Spleen (tissue), 11 donors: ENCODE measurements around the gene DNAL4. TPM values are rescaled to one million over a fixed set of nuclear protein-coding genes. Genes with fewer than 3 reads are reported as not detected.
A peak's percentile ranks its signal among the peaks of the same experiment; 100 is the strongest.

Source experiments
- DNase-seq: peaks from one replicate; pipeline ENCODE4 v3.0.0-alpha.2; 2020
- H3K27ac ChIP-seq, 8 donors: fragments of 200-600 bp; sonication (generic) in 7 of 8; 1 replicate in 4 of 8; 2 replicates in 4 of 8; pipeline versions ENCODE4 v1.5.0 to v1.8.0; 2016 to 2021; ENCODE audit warnings: inconsistent platforms in 4 of 8, mild to moderate bottlenecking in 4 of 8, moderate library complexity in 1 of 8
- H3K27me3 ChIP-seq, 7 donors: fragments of 200-600 bp; sonication (generic) in 6 of 7; replicated peaks in 1 of 7; 1 replicate in 4 of 7; 2 replicates in 3 of 7; pipeline versions ENCODE4 v1.5.0 to v1.8.0; 2016 to 2021; ENCODE audit warnings: inconsistent platforms in 3 of 7, mild to moderate bottlenecking in 1 of 7
- H3K36me3 ChIP-seq, 6 donors: fragments of 200-600 bp; sonication (generic) in 5 of 6; 1 replicate in 4 of 6; 2 replicates in 2 of 6; pipeline versions ENCODE4 v1.5.0 to v1.8.0; 2016 to 2021; ENCODE audit warnings: inconsistent platforms in 2 of 6
- H3K4me1 ChIP-seq, 6 donors: fragments of 200-600 bp; sonication (generic) in 5 of 6; 1 replicate in 3 of 6; 2 replicates in 3 of 6; pipeline versions ENCODE4 v1.5.0 to v1.8.0; 2016 to 2021; ENCODE audit warnings: inconsistent platforms in 3 of 6
- H3K4me3 ChIP-seq, 8 donors: fragments of 200-600 bp; sonication (generic) in 7 of 8; 1 replicate in 4 of 8; 2 replicates in 4 of 8; pipeline versions ENCODE4 v1.5.0 to v1.8.0; 2016 to 2021; ENCODE audit warnings: inconsistent platforms in 4 of 8, mild to moderate bottlenecking in 4 of 8, moderate library complexity in 2 of 8
- H3K9me3 ChIP-seq, 8 donors: fragments of 200-600 bp; sonication (generic) in 7 of 8; 1 replicate in 4 of 8; 2 replicates in 4 of 8; pipeline versions ENCODE4 v1.5.0 to v1.8.0; 2016 to 2021; ENCODE audit warnings: inconsistent platforms in 4 of 8
- POLR2A ChIP-seq, 3 donors: fragments of 450-650 bp; IDR thresholded peaks; one replicate each; pipeline ENCODE4 v1.5.1; 2017; ENCODE audit warnings: antibody characterized with exemption in 3 of 3, mild to moderate bottlenecking in 1 of 3
- POLR2AphosphoS5 ChIP-seq, 3 donors: sonication (generic); formaldehyde crosslinking; IDR thresholded peaks; one replicate each; pipeline ENCODE4 v1.5.1; 2017; ENCODE audit warnings: antibody characterized with exemption in 3 of 3
- WGBS, 5 donors: extraction: QIAGEN DNeasy Blood & Tissue Kit in 3 of 5; methylation state at CpG; one replicate each; pipeline versions ENCODE4 v1.1.5 to v1.1.7; 2013 to 2018; 5-methylcytosine and 5-hydroxymethylcytosine counted together
- intact Hi-C: fragments of 100-400 bp; cut with DNase I; formaldehyde crosslinking; loops from one replicate; pipeline ENCODE4 v1.15.0; 2023; ENCODE audit warnings: low total_unique reads
- polyA plus RNA-seq, 3 donors: library from polyadenylated mRNA; stranded (reverse); fragments of 200-250 nt; gene quantifications; one replicate each; pipeline ENCODE4 v1.2.1, GENCODE V29; 2013
- total RNA-seq, 7 donors: library from RNA; depleted of rRNA in 3 of 7; stranded (reverse); fragments of >200 nt in 3 of 7; fragmentation: NEBNext Ultra II Directional in 4 of 7; extraction: Animal tissue kit (Norgen Biotek cat#: 25700) in 4 of 7; gene quantifications; one replicate each; pipeline versions ENCODE4 v1.1.0 to v1.2.1, GENCODE V29; 2016 to 2021
- TF ChIP-seq, protein P1 (sequence below), 11 experiments: fragments of 200-600 bp in 7 of 11; fragments of 450-650 bp in 4 of 11; sonication (generic) in 4 of 11; IDR thresholded peaks in 8 of 11; conservative IDR thresholded peaks in 3 of 11; 1 replicate in 7 of 11; 2 replicates in 4 of 11; pipeline versions ENCODE4 v1.4.0 to v1.8.0; 2016 to 2021; ENCODE audit warnings: antibody characterized with exemption in 11 of 11, inconsistent platforms in 4 of 11, mild to moderate bottlenecking in 1 of 11
- donor health status: healthy with polysubstance abuse.
- donor health status: DM: no; HTN: no; CAD: no; lungs with moderate emphysema.
- donor health status: DM: no; HTN: no; CAD: no.
- donor health status: Bipolar disorder and iron deficiency.
- donor health status: healthy.
- donor health status: DM: no; HTN: no; CAD: no.
- donor health status: DM: yes; HTN: yes; CAD: no.

DNAL4 gene
- total and polyA plus RNA-seq, 10 donors, result 8.6 to 17.6 (median 12.5) TPM

DNA sequence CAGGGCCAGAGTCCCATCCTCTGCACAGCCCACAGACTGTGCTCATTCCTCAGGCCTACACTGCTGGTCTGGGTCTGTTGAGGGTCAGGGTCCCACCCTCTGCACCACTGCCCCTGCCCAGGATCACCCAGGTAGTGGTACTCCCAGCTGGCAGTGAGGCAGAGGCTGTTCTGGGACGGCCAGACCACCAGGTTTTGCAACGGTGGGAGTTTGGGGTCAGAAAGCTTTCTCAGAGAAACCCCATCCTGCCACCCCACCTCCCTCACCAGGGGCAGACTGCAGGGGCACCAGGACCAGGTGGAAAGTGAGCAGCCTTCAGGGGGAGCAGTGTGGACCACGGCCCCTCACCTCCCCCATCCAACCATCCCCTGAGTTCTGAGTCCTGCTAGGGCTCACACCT is 39.1 kb upstream of the DNAL4 start:
- peaks cover 0 to 3% (median 0%) of the 10 kb centered on the region in 8 donors for H3K9me3 ChIP-seq
- 75 to 94% (median 79%) methylated on average over 2 to 3 of the region's 3 CpGs for WGBS, 5 donors
- intact Hi-C loops, result no loop called here
- no peak overlapping the region for H3K27ac ChIP-seq
- no peaks in the 10 kb centered on the region for H3K4me1 ChIP-seq
- no peaks in the 10 kb centered on the region for H3K36me3 ChIP-seq
- peaks cover 0 to 28% (median 0%) of the 10 kb centered on the region in 7 donors for H3K27me3 ChIP-seq
- no peak overlapping the region for H3K4me3 ChIP-seq
- TF ChIP-seq POLR2A (IDR thresholded peaks at IDR 0.05) (no peak), POLR2AphosphoS5 (IDR thresholded peaks at IDR 0.05) (no peak)
- TF ChIP-seq, protein P1, sequence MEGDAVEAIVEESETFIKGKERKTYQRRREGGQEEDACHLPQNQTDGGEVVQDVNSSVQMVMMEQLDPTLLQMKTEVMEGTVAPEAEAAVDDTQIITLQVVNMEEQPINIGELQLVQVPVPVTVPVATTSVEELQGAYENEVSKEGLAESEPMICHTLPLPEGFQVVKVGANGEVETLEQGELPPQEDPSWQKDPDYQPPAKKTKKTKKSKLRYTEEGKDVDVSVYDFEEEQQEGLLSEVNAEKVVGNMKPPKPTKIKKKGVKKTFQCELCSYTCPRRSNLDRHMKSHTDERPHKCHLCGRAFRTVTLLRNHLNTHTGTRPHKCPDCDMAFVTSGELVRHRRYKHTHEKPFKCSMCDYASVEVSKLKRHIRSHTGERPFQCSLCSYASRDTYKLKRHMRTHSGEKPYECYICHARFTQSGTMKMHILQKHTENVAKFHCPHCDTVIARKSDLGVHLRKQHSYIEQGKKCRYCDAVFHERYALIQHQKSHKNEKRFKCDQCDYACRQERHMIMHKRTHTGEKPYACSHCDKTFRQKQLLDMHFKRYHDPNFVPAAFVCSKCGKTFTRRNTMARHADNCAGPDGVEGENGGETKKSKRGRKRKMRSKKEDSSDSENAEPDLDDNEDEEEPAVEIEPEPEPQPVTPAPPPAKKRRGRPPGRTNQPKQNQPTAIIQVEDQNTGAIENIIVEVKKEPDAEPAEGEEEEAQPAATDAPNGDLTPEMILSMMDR (IDR thresholded peaks at IDR 0.05 in 8 of 11, conservative IDR thresholded peaks at IDR 0.05 in 3 of 11), result no peak
- DNase-seq, result peak; percentile 23

DNA sequence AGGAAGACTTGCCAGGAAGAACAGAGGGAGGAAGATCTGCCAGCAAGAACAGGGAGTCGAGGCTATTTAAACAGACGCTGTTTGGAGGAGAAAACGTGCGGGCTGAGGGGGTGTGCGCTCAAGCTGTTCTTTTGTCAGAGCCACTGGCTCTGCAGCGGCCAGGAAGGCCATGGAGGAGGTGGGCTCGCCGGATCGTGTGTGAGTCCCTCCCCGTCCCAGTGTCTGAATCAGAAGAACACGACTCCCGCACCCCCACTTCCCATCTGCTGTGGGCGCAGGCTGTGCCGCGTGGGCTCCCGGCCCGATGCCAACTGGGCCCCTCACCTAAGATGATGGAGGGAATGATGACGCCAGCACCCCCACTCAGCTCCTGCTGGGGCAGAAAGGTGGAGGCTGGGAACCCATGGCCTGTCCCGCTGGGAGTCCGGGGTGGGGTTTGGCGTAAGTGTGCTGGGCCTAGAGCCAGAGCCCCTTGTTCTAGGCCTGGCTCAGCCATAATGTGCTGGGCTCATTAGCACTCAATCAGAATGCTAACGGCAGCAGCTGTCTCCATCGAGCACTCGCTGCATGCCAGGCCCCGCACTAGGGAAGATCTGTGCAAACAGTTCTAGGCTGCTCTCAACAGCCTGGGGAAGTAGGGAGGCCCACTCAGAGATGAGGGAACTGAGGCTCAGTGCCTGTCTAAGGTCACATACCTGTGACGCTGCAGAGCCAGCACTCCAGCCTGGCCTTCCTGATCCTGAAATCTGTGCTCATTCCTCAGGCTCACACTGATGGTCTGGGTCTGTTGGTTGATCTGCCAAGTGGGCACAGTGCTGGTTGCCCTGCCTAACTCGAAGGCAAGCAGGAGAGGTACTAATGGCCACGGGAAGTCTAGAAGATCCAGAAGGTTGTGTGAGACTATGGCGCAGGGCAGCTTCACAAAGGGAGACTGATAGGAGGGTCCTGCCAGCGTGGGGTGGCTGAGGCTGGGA is 38.3 kb upstream of the DNAL4 start:
- peak; percentile 63 for DNase-seq
- Histone ChIP-seq H3K4me3 (no peak overlapping the region), H3K27ac (no peak overlapping the region), H3K36me3 (no peaks in the 10 kb centered on the region), H3K27me3 (peaks cover 0 to 23% (median 0%) of the 10 kb centered on the region in 7 donors), H3K9me3 (peaks cover 0 to 3% (median 0%) of the 10 kb centered on the region in 8 donors), H3K4me1 (no peaks in the 10 kb centered on the region)
- TF ChIP-seq POLR2AphosphoS5 (IDR thresholded peaks at IDR 0.05) (no peak), POLR2A (IDR thresholded peaks at IDR 0.05) (no peak)
- TF ChIP-seq, protein P1 (IDR thresholded peaks at IDR 0.05 in 8 of 11, conservative IDR thresholded peaks at IDR 0.05 in 3 of 11), result no peak
- intact Hi-C loops, result no loop called here
- WGBS, 5 donors, result 85 to 91% (median 86%) methylated on average over 23 to 30 of the region's 30 CpGs

DNA sequence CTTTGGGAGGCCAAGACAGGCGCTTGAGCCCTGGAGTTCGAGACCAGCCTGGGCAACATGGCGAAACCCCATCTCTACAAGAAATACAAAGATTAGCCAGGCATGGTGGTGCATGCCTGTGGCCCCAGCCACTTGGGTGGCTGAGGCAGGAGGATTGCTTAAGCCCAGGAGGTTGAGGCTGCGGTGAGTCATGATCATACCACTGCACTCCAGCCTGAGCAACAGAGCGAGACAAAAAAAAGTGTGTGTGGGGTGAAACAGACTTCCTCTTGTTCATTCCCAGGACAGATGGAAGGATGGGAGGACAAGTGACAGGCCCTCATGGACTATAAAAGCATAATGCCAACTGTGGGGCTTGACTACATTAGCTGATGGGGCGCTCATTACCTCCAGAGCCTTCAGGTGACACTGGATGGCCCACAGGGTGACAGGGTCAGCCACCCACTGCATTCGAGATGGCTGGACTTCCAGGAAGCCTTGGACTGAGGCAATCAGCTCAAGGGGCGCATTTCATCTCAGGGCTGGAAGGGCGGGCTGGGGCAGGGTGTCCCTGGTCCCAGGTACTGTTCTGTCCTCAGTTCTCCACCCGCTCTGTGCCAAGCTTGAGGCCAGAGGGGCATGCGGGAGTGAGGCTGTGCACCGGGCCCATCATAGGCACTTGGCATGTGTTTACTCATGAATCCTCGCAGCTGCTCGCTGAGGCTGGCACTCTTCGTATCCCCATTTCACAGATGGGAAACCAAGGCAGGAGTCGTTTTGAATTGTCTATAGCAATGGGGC is 37.4 kb upstream of the DNAL4 start:
- WGBS, 5 donors, result 85 to 91% (median 88%) methylated on average over 16 of the region's 16 CpGs
- intact Hi-C loops, result no loop called here
- no peak for TF ChIP-seq POLR2AphosphoS5 (IDR thresholded peaks at IDR 0.05)
- TF ChIP-seq, protein P1 (IDR thresholded peaks at IDR 0.05 in 8 of 11, conservative IDR thresholded peaks at IDR 0.05 in 3 of 11), result no peak
- TF ChIP-seq POLR2A (IDR thresholded peaks at IDR 0.05), result no peak

DNA sequence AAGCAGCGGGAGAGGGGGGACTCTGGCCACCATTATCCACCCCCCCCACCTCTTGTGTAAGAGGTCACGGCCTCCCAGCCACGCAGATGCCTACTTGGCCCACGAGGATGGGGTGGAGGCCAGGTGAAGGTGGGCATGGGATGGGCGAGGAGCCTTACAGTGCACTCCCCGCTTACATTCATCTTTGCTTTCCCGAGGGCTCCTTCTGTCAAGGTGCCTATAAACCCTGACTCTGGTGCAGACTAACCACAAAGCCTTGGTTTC is 36.8 kb upstream of the DNAL4 start:
- Histone ChIP-seq H3K4me1 (no peaks in the 10 kb centered on the region), H3K9me3 (peaks cover 0 to 3% (median 0%) of the 10 kb centered on the region in 8 donors), H3K4me3 (no peak overlapping the region), H3K36me3 (no peaks in the 10 kb centered on the region), H3K27me3 (peaks cover 0 to 20% (median 0%) of the 10 kb centered on the region in 7 donors), H3K27ac (no peak overlapping the region)
- TF ChIP-seq, protein P1 (IDR thresholded peaks at IDR 0.05 in 8 of 11, conservative IDR thresholded peaks at IDR 0.05 in 3 of 11), result no peak
- no peak for TF ChIP-seq POLR2A (IDR thresholded peaks at IDR 0.05)
- TF ChIP-seq POLR2AphosphoS5 (IDR thresholded peaks at IDR 0.05), result no peak
- DNase-seq, result no peak
- intact Hi-C loops, result no loop called here
- 66 to 91% (median 80%) methylated on average over 7 of the region's 7 CpGs for WGBS, 5 donors

More for the DNA sequence above, 37.4 kb upstream of the DNAL4 start:
- Histone ChIP-seq H3K27me3 (peaks cover 0 to 21% (median 0%) of the 10 kb centered on the region in 7 donors), H3K4me1 (no peaks in the 10 kb centered on the region), H3K9me3 (peaks cover 0 to 3% (median 0%) of the 10 kb centered on the region in 8 donors), H3K36me3 (no peaks in the 10 kb centered on the region), H3K4me3 (no peak overlapping the region), H3K27ac (no peak overlapping the region)
- peak; percentile 52 for DNase-seq
